ENCODE data around the gene WDR37.
"Not testable (repeated sequence)": the region's sequence is repeated elsewhere in the genome, so short reads cannot be mapped to it uniquely, and the experiment has no call there.

Gene WDR37

DNA sequence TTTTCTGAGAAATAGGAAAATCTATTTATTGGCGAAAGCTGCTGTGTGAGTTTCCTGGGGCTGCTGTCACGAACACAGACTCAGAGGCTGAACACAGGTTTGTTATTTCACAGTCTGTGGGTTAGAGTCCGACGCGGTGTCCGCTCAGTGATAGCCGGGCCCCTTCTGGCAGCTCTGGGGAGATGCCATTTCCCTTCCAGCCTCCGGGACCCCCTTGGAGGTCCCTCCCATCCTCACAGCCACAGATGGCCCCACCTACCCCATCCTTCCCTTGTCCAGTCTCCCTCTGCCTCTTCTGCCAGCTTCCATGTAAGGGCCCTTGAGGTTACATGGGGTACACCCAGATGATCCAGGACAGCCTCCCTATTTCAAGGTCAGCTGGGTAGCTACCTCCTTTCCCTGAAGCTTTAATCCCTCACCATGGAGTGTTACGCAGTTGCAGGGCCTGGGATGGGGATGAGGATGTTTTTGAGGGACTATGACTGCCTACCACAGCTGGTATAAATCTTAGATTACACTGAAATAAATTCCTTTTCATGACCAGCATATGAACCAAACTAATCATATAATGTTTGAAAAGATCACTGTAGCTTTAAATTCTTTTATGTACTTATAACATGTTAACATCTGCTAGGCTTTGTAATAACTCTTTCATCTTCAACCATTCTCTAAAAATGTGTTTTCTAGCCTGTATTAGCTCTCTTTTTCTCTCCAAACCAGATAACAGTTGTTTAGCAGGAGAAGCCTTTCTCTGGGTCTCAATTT, 98.5 kb downstream of the WDR37 start:
- no peak for DNase-seq

DNA sequence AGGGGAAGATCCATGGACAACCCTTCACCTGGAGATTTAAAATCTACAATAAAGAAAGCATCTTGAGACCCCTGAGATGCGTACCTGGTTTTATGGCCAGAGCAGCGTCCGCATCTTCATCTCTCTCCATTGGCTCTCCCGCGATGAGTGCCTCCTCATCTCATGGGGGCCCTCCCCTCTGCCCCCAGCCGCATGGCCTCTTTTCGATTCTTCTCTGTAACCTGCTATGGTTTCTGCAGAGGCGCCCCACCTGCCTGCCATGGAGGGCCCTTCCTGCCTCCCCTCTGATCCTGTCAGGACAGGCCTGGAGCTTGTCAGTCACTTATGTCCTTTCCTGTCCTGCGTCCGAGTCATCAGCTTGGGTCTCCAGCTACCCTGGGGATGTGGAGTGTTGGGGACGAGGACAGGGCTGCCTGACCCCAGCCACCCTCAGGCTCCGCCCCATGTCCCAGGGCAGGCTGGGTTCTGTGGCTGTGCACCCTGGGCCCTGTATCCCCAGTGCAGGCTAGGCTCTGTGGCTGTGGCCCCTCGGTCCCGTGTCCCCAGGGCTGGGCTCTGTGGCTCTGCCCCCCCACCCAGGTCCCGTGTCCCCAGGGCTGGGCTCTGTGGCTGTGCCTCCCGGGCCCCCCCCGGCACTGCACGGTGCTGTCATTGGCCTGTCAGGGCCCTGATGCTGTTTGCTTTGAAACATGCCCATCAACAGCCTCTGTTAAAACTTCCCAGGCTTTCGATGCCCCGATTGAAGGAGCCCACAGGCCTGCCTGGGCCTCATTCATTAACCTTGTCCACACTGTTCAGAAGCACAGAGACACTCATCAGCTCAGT, 99.8 kb downstream of the WDR37 start:
- DNase-seq: no peak

DNA sequence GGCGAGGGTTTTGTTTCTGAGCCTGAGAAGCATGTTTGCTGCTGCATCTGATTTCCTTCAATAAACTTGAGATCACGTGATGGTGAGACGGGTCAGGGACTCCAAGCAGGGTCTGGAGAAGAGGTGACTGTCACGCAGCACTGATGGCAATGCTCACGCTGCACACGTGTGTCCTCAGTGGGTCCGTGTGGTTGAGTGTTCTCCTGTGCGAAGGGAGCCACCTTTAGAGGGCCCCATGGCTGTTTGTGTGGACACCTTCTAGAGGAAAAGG, 100.4 kb downstream of the WDR37 start:
- no peak for DNase-seq

DNA sequence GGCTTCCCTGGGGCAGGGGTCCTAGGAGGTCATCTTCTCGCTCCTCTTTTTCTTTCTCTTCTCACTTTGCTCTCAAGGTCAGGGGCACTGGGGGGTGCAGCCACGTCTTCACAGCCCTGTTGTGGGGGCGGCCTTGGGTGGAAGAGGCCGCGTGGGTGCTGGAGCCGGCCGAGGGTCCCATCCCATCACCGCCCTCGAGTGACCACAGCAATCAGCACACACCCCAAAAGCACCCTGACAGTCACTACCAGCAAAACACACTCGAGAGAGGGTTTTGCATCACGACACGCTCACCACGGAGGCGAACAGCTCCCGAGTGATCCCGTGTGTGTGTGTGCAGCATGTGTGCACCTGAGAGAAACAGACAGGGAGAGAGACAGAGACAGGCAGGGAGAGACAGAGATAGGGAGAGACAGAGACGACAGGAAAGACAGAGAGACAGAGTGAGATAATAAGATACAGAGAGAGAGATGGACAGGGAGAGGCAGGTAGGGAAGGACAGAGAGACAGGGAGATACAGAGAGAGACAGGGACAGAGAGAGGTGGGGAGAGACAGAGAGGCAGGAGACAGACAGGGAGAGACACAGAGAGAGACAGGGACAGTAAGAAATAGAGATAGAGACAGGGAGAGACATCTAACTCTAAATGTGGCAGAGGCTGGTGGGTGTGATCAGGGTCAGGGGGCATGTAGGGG, 100.9 kb downstream of the WDR37 start:
- DNase-seq: no peak

DNA sequence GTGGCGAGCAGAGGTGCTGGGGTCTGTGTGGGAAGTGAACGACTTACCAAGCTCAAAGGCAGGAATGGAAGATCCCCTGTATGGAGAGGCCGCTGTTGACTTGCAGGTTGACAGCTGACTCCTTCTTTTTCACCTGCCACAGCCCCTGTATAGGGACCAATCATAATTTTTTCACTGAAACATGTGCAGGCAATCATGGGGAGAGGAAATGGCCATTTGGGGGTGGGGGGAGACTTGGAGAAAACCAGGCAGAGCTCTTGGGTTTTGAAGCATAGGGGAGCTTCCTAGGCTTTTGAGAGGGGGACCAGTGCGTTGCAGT, 101.4 kb downstream of the WDR37 start:
- DNase-seq: no peak

DNA sequence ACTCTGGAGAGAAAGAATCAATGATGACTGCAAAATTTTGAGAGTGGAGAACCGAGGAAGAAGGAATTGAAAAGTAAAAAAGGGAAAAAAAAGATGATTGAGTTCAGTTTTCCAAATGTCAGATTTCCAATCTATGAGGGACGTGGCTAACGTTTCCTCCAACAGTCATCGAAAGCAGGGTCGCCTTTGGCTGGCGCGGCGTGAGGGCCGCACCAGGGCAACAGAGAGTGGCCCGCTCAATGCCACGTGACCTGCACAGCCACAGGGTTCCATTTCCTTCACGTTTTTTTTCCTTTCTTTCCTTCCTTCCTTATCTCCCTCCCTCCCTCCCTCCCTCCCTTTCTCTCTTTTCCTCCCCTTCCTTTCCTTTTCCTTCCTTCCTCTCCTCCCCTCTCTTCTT, 101.9 kb downstream of the WDR37 start:
- no peak for DNase-seq

DNA sequence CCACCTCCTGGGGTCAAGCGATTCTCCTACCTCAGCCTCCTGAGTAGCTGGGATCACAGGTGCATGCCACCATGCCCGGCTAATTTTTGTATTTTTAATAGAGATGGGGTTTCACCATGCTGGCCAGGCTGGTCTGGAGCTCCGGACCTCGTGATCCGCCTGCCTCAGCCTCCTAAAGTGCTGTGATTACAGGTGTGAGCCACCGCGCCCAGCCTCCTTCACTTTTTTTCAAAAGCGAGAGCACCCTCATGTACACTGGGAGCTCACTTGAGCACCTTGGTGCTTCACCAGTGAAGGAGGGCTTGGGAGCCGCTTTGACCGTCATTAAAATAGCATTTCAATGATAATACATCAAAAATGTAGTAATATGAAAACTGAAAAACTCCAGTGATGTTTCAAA, 102.4 kb downstream of the WDR37 start:
- DNase-seq: not testable (repeated sequence)

DNA sequence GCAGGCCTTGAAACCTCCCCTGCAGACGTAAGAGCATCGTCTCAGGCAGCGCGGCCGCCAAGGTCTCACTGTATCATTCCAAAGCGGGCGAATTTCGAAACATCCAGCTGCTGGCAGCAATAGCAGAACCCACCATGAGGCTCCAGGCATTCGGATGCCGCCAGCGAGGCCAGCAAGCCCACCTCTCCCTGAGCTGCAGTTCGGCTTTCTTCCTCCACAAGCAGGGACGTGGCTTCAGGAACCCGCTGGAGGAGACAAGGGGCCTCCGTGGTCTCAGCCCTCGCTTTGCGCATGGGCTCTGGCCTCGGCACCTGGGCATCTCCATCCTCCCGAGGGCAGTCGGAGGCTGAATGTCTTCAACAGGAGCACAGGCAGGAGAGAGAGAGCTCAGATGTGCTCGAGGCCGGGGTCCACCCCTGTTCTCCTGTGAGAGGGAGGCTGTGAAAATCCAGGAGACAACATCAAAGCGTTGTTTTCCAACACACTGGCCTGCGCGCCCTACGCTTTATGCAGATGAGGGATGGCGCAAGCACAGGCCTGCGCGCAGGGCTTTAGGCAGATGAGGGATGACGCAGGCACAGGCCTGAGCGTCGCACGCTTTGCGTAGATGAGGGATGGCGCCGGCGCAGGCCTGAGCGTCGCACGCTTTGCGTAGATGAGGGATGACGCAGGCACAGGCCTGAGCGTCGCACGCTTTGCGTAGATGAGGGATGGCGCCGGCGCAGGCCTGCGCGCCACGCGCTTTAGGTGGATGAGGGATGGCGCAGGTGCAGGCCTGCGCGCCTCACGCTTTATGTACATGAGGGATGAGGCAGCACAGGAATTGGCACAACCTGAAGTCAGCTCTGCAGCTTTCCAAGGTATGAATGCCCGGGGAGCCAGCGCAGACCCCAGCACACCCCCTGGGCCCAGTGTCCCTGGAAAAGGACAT, 103.2 kb downstream of the WDR37 start:
- DNase-seq: no peak

DNA sequence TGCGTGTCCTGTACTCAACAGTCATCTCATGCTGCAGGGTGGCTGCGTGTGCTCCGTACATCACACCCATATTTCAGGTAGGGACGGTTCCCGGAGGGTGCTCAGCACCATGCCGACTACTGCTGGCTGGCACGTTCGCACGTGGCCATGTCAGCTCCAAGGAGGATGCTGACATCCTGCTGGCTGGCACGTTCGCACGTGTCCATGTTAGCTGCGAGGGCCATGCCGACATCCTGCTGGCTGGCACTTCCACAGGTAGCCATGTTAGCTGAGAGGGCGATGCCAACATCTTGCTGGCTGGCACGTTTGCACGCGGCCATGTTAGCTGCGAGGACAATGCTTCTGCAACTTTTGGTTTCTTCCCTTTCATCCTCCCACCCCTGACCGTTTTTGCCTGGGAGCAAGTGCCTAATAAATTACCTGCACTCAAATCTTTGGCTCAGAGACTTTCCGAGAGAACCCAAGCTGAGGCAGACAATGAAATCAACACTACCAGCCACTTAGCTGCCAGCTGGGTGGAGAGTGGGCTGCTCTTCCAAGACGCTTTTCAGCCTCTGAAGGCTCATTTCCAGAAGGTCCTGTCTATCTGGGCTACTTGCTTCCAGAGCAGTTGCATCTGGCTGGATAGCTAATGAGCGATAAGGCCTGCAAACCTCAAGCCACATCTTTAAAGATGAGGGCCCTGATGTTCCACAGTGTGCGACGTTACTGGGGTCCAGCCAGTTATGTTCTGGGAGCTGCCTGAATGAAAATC, 104.6 kb downstream of the WDR37 start:
- no peak for DNase-seq

DNA sequence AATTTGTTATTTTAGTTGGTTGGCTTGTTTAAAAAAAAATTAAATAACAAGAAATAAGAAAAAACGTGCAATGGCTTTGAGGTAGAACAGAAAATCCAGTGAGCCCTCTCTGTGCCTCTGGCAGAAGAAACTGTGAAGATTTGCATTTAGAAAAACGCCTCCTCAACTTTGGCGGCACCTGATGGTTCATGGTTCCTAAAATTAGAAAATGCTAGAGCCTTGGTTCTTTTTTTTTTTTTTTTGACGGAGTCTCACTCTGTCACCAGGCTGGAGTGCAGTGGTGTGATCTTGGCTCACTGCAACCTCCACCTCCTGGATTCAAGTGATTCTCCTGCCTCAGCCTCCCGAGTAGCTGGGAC, 105.1 kb downstream of the WDR37 start:
- DNase-seq: not testable (repeated sequence)

DNA sequence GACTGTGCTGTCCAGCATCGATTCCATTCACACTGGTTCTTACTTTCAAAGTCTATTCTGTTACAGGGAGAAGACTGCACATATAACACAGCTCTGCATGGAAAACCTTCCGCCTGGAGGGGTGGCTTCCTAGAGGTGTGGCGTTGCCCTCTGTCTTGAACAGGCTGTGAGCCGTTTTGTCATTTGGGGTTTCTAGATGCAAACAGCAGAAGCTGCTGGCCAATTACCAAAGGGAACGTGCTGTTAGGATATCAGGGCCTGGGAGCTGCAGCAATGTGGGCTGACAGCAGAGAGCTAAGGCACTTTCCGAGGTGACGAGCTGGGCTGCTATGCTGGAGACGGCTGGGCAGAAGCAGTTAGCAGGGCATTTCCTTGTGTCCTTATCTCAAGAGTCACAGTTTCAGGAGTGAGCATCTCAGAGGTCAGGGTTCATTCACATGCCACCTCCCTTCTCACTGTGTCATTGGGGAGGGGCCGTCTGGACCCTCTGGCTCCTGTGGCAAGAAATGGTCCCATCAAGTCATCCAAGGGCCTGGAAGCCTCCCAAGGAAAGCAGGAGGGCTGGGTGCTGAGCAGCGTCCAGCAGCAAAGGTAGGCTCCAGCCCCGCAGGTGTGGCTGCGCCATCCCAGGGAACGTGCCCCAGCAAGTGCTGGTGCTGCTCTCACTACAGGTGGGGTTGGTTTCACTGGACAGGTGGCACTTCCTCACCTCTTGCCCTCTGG, 106.5 kb downstream of the WDR37 start:
- DNase-seq: no peak

DNA sequence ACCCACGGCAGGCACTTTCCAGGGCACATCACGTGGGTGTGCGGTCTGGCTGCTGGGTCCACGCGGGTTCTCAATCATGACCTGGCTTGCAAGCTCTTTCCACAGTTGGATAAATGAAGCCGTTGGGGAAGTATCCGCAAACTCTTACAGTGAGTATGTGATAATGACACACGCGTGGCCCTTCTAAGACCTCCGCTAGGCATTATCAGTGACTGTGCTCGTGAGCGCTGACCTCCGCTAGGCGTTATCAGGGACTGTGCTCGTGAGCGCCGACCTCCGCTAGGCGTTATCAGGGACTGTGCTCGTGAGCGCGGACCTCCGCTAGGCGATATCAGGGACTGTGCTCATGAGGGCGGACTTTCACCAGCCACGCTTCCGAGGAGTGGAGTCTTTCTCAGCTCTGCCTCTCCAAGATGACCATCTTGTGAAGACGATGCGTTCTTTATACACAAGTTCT, 107.0 kb downstream of the WDR37 start:
- no peak for DNase-seq

DNA sequence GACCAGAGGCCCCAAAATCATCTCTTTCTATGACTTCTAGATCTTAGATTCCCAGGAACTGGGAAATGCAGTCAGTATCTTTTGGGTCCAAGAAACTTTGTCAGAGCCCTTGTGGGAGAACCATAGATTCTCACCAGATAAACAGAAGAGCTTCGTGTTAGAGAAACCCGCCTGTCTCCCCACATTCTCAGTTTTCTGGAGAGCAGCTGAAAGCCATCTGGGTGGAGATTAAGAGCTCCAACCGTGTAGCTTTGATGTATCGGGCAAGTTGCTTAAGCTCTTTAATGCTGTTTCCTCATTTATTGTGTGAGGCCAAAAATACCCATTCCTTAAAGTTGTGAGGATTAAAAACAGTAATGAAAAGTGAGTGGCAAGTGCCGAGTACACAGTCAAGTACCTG, 107.6 kb downstream of the WDR37 start:
- DNase-seq: no peak

DNA sequence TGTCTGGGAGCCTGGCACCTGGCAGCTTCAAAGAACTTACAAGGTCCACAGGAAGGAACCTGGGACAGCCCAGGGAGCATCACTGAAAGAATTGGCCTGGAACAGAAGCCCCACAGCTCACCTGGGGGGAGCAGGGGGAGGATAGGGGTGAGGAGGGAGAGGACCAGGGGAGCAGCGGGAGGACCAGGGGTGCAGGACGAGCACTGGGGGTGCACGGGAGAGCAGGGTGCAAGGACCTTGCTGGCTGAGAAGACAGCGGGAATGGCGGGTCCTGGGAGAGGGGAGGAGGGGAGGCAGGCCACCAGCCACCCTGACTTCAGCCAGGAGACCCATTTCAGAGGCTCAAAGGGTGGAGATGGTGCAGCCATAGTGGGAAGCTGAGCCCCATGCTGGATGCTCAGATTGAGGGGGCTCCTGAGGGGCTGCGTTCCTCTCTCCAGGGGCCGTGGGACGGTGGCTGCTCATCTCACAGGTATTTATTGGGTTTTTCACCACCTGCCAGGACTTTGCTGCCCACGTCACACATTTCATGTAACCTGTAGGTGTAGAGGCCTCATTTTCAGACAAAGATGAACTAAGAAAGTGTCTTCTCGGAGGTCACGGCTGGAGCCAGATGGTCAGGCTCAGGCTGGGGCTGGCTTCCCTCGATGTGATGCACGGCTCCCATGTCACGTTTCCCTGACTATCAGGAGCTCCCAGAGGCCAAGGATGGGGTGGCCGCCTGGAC, 110.1 kb downstream of the WDR37 start:
- no peak for DNase-seq

DNA sequence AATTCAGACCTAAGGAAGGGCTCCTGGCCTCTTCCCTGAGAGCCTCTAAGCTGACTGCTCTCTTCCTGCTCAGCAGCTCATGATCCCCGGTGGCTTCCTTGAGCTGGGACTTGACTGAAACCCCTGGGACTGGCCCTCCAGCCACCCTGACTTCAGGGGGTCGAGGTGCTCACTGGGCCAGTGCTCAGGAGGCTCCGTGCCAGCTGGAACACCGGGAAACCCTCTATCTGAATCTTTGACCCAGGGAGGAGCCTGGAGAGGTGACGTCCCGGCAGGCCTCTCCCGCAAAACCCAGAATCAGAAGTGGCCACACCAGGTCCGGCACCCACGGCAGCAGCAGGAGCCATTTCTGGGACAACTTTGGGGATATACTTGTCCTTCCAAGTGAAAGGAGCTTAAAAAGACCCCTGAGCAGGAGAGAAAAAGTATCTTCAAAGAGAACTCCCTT, 110.7 kb downstream of the WDR37 start:
- DNase-seq: no peak

DNA sequence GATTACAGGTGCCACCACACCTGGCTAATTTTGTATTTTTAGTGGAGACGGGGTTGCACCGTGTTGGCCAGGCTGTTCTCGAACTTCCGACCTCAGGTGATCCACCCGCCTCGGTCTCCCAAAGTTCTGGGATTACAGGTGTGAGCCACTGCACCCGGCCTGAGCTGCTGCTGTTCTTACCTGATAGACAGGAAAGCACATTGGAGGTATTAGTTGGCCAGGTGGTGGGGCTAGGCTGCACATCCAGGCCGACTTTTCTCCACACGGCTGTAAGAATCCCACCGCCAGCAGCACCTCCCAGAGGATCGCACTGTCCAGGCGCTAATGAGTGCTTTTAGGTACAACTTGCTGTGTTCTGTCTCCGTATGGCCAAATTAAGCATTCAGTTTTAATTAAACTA, 112.6 kb downstream of the WDR37 start:
- no peak for DNase-seq

DNA sequence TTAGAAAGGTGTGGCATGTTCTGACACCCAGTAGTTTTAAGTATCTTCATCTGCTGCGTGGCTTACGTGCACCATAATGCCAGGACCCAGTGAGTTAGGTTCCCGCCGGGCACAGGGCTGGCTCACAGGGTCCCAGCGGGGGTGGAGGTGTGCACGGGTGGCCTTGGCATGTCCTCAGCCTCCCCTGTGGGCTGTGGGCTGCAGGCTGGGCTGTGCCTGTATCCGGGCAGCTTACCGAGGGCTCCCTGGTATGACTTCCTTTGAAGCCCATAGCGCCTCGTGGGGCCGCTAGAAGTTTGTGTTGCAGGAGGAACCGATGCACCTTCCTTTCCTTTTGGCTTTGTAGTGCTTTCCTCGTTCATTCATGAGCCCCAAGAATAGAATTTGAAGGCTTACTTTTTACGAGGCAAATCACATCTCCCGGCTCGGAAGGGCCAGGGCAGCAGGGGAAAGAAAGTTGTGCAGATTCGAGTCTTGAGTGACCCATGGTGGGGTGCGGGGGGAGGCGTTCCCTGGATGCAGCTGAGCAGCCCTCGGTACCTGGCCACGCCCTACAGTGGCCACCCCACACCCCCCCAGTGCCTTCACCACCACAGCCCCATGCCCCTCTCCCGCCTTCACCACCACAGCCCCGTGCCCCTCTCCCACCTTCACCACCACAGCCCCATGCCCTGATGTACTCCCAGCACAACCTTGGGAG, 113.2 kb downstream of the WDR37 start:
- DNase-seq: no peak

DNA sequence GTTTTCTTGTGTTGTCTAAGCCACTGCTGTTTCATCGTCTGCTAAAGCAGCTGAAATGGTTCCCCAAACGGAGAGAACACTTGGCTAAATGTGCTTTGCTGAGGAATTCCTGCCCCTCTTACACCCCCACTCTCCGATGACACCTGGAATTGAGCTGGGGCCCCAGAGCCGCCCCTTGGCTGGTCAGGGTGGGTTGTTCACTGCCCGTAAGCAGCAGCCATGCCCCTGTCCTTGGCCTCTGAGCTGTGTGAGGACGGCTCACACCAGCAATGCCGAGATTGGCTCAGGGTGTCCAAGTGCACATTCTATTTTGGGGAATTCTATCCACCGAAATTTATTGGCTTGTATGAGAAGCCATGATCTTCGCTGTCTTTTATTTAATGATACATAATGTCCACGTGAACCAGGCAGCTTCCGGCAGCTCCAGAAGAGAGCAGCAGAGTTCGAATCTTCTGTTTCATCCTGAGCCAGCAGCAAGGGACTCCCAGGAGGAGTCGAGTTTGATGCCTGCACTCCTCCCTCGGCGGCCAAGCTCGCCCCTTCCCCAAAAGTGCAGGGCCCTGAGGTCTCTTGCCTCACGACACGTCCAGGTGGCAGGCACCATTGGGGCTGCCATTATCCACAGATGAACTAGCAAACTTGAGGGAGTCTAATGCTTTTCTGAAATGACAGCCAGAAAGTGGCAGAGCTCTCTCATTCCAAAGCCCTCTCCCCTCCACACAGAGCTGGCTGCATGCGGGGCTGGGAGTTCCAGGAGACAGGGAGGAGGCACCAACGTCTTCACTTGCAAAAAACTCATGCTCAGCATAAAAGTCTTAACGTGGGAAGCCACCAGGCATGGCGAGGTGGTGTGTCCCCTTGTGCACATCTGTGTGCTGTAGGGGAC, 114.0 kb downstream of the WDR37 start:
- DNase-seq: no peak

DNA sequence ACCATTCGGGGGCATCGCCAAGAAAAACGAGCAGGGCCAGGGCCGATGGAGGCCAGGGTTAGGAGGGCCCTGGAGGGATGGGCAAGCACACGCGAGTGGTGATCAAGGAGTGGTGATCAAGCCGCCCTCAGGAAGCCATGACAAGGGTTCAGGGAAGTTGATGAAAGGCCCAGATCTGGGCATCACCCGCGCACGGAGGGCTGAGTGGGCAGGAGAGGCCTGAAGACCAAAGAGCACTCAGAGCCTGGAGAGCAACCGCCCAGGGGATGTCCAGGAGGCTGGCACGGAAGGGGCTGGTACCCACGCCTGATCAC, 114.6 kb downstream of the WDR37 start:
- no peak for DNase-seq
